Esophagus squamous epithelium (tissue), 5 donors: Measurements from ENCODE around the gene NOC4L. TPM values are rescaled to one million over a fixed set of nuclear protein-coding genes. Genes with fewer than 3 reads are reported as not detected.

Experiments used
- DNase-seq: peaks from one replicate; lab custom pipeline; 2025; lab: John Stamatoyannopoulos, UW
- H3K27ac ChIP-seq, 4 donors: fragments of 200-600 bp; sonication (generic); one replicate each; pipeline ENCODE4 v1.5.1; 2016 to 2019; ENCODE audit warnings: mild to moderate bottlenecking in 1 of 4
- H3K27me3 ChIP-seq, 4 donors: fragments of 200-600 bp; sonication (generic); 1 replicate in 3 of 4; 2 replicates in 1 of 4; pipeline versions ENCODE4 v1.5.1 to v1.6.0; 2017 to 2021; ENCODE audit warnings: antibody characterized with exemption in 1 of 4
- H3K36me3 ChIP-seq, 3 donors: fragments of 200-600 bp; sonication (generic); one replicate each; pipeline ENCODE4 v1.5.1; 2016 to 2019
- H3K4me1 ChIP-seq, 3 donors: fragments of 200-600 bp; sonication (generic); one replicate each; pipeline ENCODE4 v1.5.1; 2017 to 2019
- H3K4me3 ChIP-seq, 4 donors: fragments of 200-600 bp; sonication (generic); 1 replicate in 3 of 4; 2 replicates in 1 of 4; pipeline ENCODE4 v1.5.1; 2016 to 2019; ENCODE audit warnings: mild to moderate bottlenecking in 2 of 4, moderate library complexity in 1 of 4
- H3K9me3 ChIP-seq, 3 donors: fragments of 200-600 bp; sonication (generic); one replicate each; pipeline ENCODE4 v1.5.1; 2016 to 2019
- POLR2A ChIP-seq, 4 donors: fragments of 450-650 bp; IDR thresholded peaks; one replicate each; pipeline ENCODE4 v1.6.1; 2017; ENCODE audit warnings: antibody characterized with exemption in 4 of 4, mild to moderate bottlenecking in 4 of 4, moderate library complexity in 3 of 4
- WGBS, 2 donors: methylation state at CpG; one replicate each; pipeline ENCODE4 v1.1.5; 2018; 5-methylcytosine and 5-hydroxymethylcytosine counted together
- intact Hi-C: fragments of 100-400 bp; cut with DNase I; formaldehyde crosslinking; loops from one replicate; pipeline ENCODE4 v1.15.0; 2022
- total RNA-seq, 4 donors: library from RNA; depleted of rRNA; stranded (reverse); fragments of >200 nt; gene quantifications; one replicate each; pipeline ENCODE4 v1.1.0, GENCODE V29; 2016
- TF ChIP-seq, protein P1 (sequence below), 6 experiments: fragments of 450-650 bp in 4 of 6; fragments of 200-600 bp in 2 of 6; sonication (generic) in 2 of 6; IDR thresholded peaks; one replicate each; pipeline ENCODE4 v1.5.1; 2016 to 2019; ENCODE audit warnings: antibody characterized with exemption in 6 of 6, mild to moderate bottlenecking in 4 of 6, moderate library complexity in 4 of 6
- donor health status: DM: yes; HTN: yes; CAD: no.

NOC4L gene
- total RNA-seq, 4 donors from 2014 or later, result 9.6 to 12.1 (median 11.1) TPM

- H3K36me3 ChIP-seq, result peaks cover 0 to 5% (median 0%) of the 10 kb centered on the region in 3 donors
- WGBS, 2 donors, result 91 to 97% methylated on average over 5 of the region's 5 CpGs
- no peak for TF ChIP-seq POLR2A (IDR thresholded peaks at IDR 0.05)
- TF ChIP-seq, protein P1, sequence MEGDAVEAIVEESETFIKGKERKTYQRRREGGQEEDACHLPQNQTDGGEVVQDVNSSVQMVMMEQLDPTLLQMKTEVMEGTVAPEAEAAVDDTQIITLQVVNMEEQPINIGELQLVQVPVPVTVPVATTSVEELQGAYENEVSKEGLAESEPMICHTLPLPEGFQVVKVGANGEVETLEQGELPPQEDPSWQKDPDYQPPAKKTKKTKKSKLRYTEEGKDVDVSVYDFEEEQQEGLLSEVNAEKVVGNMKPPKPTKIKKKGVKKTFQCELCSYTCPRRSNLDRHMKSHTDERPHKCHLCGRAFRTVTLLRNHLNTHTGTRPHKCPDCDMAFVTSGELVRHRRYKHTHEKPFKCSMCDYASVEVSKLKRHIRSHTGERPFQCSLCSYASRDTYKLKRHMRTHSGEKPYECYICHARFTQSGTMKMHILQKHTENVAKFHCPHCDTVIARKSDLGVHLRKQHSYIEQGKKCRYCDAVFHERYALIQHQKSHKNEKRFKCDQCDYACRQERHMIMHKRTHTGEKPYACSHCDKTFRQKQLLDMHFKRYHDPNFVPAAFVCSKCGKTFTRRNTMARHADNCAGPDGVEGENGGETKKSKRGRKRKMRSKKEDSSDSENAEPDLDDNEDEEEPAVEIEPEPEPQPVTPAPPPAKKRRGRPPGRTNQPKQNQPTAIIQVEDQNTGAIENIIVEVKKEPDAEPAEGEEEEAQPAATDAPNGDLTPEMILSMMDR (IDR thresholded peaks at IDR 0.05), result no peak
- no peak overlapping the region for H3K27ac ChIP-seq
- H3K9me3 ChIP-seq, result no peaks in the 10 kb centered on the region
- H3K27me3 ChIP-seq, result peaks cover 0 to 11% (median 0%) of the 10 kb centered on the region in 4 donors
- DNase-seq, result no peak
- H3K4me1 ChIP-seq, result peaks cover 16 to 20% (median 17%) of the 10 kb centered on the region in 3 donors
- intact Hi-C loops, result loop anchor here (10.0 kb wide), 1 partner anchor 247 kb away; no protein-coding TSS in a partner anchor
- no peak overlapping the region for H3K4me3 ChIP-seq
These were observed 13.6 kb downstream of the NOC4L start for GRCh38 chr12:132157733-132158409.

DNA sequence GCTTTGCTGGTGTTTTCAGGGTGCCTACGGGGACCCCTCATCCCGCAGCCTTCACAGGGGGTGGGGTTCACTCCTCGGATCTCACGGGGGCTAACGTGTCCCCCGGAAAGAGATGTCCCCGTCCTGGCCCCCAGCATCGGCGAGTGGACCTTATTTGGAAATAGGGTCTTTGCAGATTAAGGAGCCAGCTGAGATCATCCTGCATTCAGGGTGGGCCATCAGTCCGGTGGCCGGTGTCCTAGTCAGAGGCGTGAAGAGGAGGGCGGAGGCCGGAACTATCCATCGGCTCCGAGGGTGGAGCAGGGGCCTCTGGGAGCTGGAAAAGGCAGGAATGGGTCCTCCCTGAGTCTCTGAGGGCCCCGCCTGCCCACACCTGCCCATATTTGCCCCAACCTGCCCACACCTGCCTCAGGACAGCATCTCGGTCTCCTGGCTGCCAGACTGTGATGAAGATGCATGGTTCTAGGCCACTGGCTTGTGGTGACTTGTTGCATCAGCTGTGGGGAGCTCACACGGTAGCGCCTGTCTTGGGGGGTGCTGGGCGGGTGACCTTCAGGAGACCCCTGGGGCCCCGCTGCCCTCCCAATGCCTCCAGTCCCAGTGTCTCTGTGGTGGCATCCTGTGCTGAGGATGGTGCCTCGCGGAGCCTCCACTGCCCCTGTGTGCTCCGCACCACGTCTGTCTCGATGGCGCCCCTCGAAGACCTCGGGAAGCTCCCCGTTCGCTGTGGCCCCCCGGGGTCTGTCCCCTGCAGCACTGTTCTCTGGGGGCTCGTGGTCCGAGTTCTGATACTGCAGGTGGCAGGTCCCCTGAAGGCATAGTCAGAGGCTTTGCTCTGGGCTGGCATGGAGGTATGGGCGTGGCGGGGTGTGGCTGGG lies 14.7 kb downstream of the NOC4L start:
- intact Hi-C loops, result loop anchor here (10.0 kb wide), 1 partner anchor 246 kb away; no protein-coding TSS in a partner anchor
- H3K27ac ChIP-seq, result no peak overlapping the region
- no peak for TF ChIP-seq POLR2A (IDR thresholded peaks at IDR 0.05)
- TF ChIP-seq, protein P1 (IDR thresholded peaks at IDR 0.05), result no peak
- no peaks in the 10 kb centered on the region for H3K9me3 ChIP-seq
- H3K27me3 ChIP-seq, result peaks cover 0 to 22% (median 0%) of the 10 kb centered on the region in 4 donors
- no peak for DNase-seq
- H3K36me3 ChIP-seq, result peaks cover 0 to 5% (median 0%) of the 10 kb centered on the region in 3 donors
- peaks cover 15 to 25% (median 21%) of the 10 kb centered on the region in 3 donors for H3K4me1 ChIP-seq
- 78 to 81% methylated on average over 9 to 26 of the region's 37 CpGs for WGBS, 2 donors
- no peak overlapping the region for H3K4me3 ChIP-seq

DNA sequence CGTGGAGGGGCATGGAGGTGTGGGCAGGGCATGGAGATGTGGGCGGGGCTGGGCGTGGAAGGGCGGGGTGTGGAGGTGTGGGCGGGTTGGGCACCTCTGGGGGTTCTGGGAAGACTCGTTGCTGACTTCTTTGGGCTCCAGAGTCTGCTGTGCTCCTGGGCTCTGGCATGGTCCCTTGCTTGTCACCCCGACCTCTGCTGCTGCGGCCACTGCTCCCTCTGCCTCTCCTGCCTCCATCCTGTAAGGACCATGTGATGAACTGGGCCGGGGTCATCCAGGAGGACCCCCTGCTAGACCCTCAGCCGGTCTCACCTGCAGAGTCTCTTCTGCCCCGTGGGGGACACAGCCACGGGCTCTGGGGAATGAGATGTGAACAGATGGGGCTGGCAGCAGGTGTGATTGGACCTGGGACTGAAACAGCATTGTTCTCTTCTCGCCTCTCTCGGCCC lies 15.3 kb downstream of the NOC4L start:
- Histone ChIP-seq H3K4me1 (peaks cover 12 to 20% (median 17%) of the 10 kb centered on the region in 3 donors), H3K4me3 (no peak overlapping the region), H3K27ac (no peak overlapping the region), H3K9me3 (no peaks in the 10 kb centered on the region), H3K27me3 (peaks cover 0 to 28% (median 0%) of the 10 kb centered on the region in 4 donors), H3K36me3 (peaks cover 0 to 5% (median 0%) of the 10 kb centered on the region in 3 donors)
- no peak for TF ChIP-seq POLR2A (IDR thresholded peaks at IDR 0.05)
- TF ChIP-seq, protein P1 (IDR thresholded peaks at IDR 0.05), result no peak
- 86 to 88% methylated on average over 2 to 5 of the region's 14 CpGs for WGBS, 2 donors
- no peak for DNase-seq
- intact Hi-C loops, result loop anchor here (10.0 kb wide), 1 partner anchor 245 kb away; no protein-coding TSS in a partner anchor

DNA sequence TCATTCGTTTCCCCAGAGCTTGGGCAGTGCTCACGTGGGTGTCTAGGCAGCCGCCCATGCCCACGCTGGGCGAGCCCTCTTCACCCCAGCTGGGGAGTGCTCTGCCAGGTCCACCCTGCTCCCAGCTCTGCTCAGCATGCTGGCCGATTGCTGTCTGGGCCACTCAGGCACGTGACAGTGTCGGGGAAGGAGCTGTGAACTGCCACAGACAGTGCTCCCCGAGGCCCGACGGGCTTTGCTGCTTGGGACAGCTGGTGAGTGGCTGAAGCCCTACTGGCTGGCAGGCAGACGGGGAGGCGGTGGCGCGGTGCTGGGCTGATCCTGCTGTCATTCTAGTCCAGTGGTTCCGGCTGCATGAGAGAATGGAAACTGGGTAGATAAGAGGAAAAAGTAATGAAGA lies 15.8 kb downstream of the NOC4L start:
- intact Hi-C loops, result no loop called here
- no peaks in the 10 kb centered on the region for H3K9me3 ChIP-seq
- no peak overlapping the region for H3K4me3 ChIP-seq
- no peak overlapping the region for H3K27ac ChIP-seq
- DNase-seq, result no peak
- H3K27me3 ChIP-seq, result peaks cover 0 to 29% (median 0%) of the 10 kb centered on the region in 4 donors
- 74 to 91% methylated on average over 6 to 8 of the region's 16 CpGs for WGBS, 2 donors
- peaks cover 12 to 20% (median 17%) of the 10 kb centered on the region in 3 donors for H3K4me1 ChIP-seq
- TF ChIP-seq POLR2A (IDR thresholded peaks at IDR 0.05), result no peak
- TF ChIP-seq, protein P1 (IDR thresholded peaks at IDR 0.05), result no peak
- H3K36me3 ChIP-seq, result peaks cover 0 to 5% (median 0%) of the 10 kb centered on the region in 3 donors
